ENCODE measurements around the gene XIRP2.

Gene XIRP2

GRCh38 chr2:167181134-167181533 is 292.9 kb downstream of the XIRP2 start:
- no peak for DNase-seq (ENCODE audit: extremely low read depth, low read depth)

GRCh38 chr2:167181688-167182087 is 293.4 kb downstream of the XIRP2 start:
- DNase-seq (ENCODE audit: extremely low read depth, low read depth) = no peak
- no peak for TF ChIP-seq CTCF (IDR thresholded peaks at IDR 0.05; ENCODE audit: low read depth, low read length)

More at GRCh38 chr2:167181134-167181533, 292.9 kb downstream of the XIRP2 start:
- no peak for TF ChIP-seq CTCF (IDR thresholded peaks at IDR 0.05; ENCODE audit: low read depth, low read length)

GRCh38 chr2:167182403-167182802 is 294.1 kb downstream of the XIRP2 start:
- DNase-seq (ENCODE audit: extremely low read depth, low read depth) = no peak
- TF ChIP-seq CTCF (IDR thresholded peaks at IDR 0.05; ENCODE audit: low read depth, low read length) = no peak

- no peak for DNase-seq (ENCODE audit: extremely low read depth, low read depth)
- no peak for TF ChIP-seq CTCF (IDR thresholded peaks at IDR 0.05; ENCODE audit: low read depth, low read length)
These were observed 295.7 kb downstream of the XIRP2 start for GRCh38 chr2:167183931-167184330.

GRCh38 chr2:167186465-167186864 is 298.2 kb downstream of the XIRP2 start:
- no peak for TF ChIP-seq CTCF (IDR thresholded peaks at IDR 0.05; ENCODE audit: low read depth, low read length)
- no peak for DNase-seq (ENCODE audit: extremely low read depth, low read depth)

- no peak for TF ChIP-seq CTCF (IDR thresholded peaks at IDR 0.05; ENCODE audit: low read depth, low read length)
- no peak for DNase-seq (ENCODE audit: extremely low read depth, low read depth)
These were observed 298.9 kb downstream of the XIRP2 start for GRCh38 chr2:167187049-167187727.

GRCh38 chr2:167187978-167188967 is 300.0 kb downstream of the XIRP2 start:
- no peak for DNase-seq (ENCODE audit: extremely low read depth, low read depth)

More at GRCh38 chr2:167187978-167188967, 300.0 kb downstream of the XIRP2 start:
- TF ChIP-seq CTCF (IDR thresholded peaks at IDR 0.05; ENCODE audit: low read depth, low read length) = no peak

All from AG09319 (cell line).